Neural progenitor cell (in vitro differentiated cells): ENCODE results near the gene NCKAP5. TPM values are rescaled to one million over a fixed set of nuclear protein-coding genes. Genes with fewer than 3 reads are reported as not detected.

ENCODE experiments used
- DNase-seq: peaks from one replicate; pipeline ENCODE4 v3.0.0-alpha.2; 2016; ENCODE audit warnings: low spot score
- H2AFZ ChIP-seq: fragments of 200-600 bp; sonication (generic); replicated peaks from 2 replicates; pipeline ENCODE4 v1.6.1; 2016; ENCODE audit warnings: antibody characterized with exemption
- H3F3A ChIP-seq: fragments of 200-600 bp; sonication (generic); 2 replicates; pipeline ENCODE4 v1.6.1; 2016; ENCODE audit warnings: antibody characterized with exemption, low read depth
- H3K27ac ChIP-seq: fragments of 200-600 bp; sonication (generic); 2 replicates; pipeline ENCODE4 v1.5.1; 2016; ENCODE audit warnings: mild to moderate bottlenecking
- H3K27me3 ChIP-seq: fragments of 200-600 bp; sonication (generic); 2 replicates; pipeline ENCODE4 v1.6.1; 2016; ENCODE audit warnings: mild to moderate bottlenecking, moderate library complexity
- H3K36me3 ChIP-seq: fragments of 200-600 bp; sonication (generic); 2 replicates; pipeline ENCODE4 v1.5.1; 2016
- H3K4me1 ChIP-seq: fragments of 200-600 bp; sonication (generic); 2 replicates; pipeline ENCODE4 v1.6.1; 2016; ENCODE audit warnings: mixed run types
- H3K4me2 ChIP-seq: fragments of 200-600 bp; sonication (generic); 2 replicates; pipeline ENCODE4 v1.6.1; 2016
- H3K4me3 ChIP-seq: fragments of 200-600 bp; sonication (generic); 2 replicates; pipeline ENCODE4 v1.5.1; 2016
- H3K79me2 ChIP-seq: fragments of 200-600 bp; sonication (generic); 2 replicates; pipeline ENCODE4 v1.6.1; 2016; ENCODE audit warnings: low read depth
- H3K9ac ChIP-seq: fragments of 200-600 bp; sonication (generic); 2 replicates; pipeline ENCODE4 v1.6.1; 2016
- H3K9me3 ChIP-seq: fragments of 200-600 bp; sonication (generic); 2 replicates; pipeline ENCODE4 v1.5.1; 2016; ENCODE audit warnings: low read depth
- H4K20me1 ChIP-seq: fragments of 200-600 bp; sonication (generic); 2 replicates; pipeline ENCODE4 v1.6.1; 2016; ENCODE audit warnings: low read depth
- H3K27ac Mint-ChIP-seq: 3 replicates; pipeline ENCODE4 v1.8.0; 2021; ENCODE audit warnings: mixed read lengths
- H3K27me3 Mint-ChIP-seq: 2 replicates; pipeline ENCODE4 v1.8.0; 2022; ENCODE audit warnings: low read depth, mild to moderate bottlenecking, inconsistent platforms, moderate library complexity, mixed read lengths; ENCODE audit not compliant: insufficient read depth
- H3K36me3 Mint-ChIP-seq: 3 replicates; pipeline ENCODE4 v1.8.0; 2021; ENCODE audit warnings: mixed read lengths
- H3K4me1 Mint-ChIP-seq: 3 replicates; pipeline ENCODE4 v1.8.0; 2021; ENCODE audit warnings: mixed read lengths
- H3K4me3 Mint-ChIP-seq: 3 replicates; pipeline ENCODE4 v1.8.0; 2021; ENCODE audit warnings: mild to moderate bottlenecking, moderate library complexity, mixed read lengths
- H3K9me3 Mint-ChIP-seq: 3 replicates; pipeline ENCODE4 v1.8.0; 2020; ENCODE audit warnings: mixed read lengths
- EZH2 ChIP-seq: fragments of 200-600 bp; sonication (generic); IDR thresholded peaks from 2 replicates; pipeline ENCODE4 v1.6.1; 2017; ENCODE audit warnings: antibody characterized with exemption, mild to moderate bottlenecking, moderate library complexity
- EZH2phosphoT487 ChIP-seq: fragments of 200-600 bp; sonication (generic); IDR thresholded peaks from 2 replicates; pipeline ENCODE4 v1.6.1; 2017; ENCODE audit warnings: antibody characterized with exemption
- total RNA-seq: library from RNA; depleted of rRNA; stranded (reverse); fragments of >200 nt; gene quantifications from 2 replicates; pipeline ENCODE4 v1.2.3, GENCODE V29; 2015; ENCODE audit warnings: low replicate concordance
- TF ChIP-seq, protein P1 (sequence below): fragments of 200-600 bp; sonication (generic); IDR thresholded peaks from 2 replicates; pipeline ENCODE4 v1.5.1; 2017; ENCODE audit warnings: antibody characterized with exemption, mild to moderate bottlenecking

The NCKAP5 gene
- total RNA-seq, 1 donor from 2014 or later, result 0.47 TPM

DNA sequence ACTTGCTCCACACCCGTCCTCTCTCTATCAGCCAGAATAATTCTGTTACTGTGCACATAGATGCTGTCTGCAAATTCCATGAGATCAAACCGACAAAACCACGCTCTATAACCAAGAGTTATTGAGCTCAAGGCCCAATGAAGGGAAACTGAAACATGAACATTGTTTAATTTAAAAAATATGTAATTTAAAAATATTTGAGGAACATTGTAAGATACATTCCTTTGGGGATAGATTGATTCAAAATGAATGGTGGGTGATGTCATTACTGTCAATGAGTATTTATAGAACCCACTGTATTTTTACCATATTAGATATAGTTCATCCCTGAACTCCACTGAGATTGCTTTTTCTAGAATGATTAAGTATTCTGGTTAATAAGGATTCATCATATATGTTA lies 50.4 kb downstream of the NCKAP5 start:
- no peak overlapping the region for H3K9ac ChIP-seq
- H2AFZ ChIP-seq, result no peak overlapping the region
- H3F3A ChIP-seq, result no peaks in the 10 kb centered on the region
- no peak overlapping the region for H3K4me3 ChIP-seq
- TF ChIP-seq, protein P1, sequence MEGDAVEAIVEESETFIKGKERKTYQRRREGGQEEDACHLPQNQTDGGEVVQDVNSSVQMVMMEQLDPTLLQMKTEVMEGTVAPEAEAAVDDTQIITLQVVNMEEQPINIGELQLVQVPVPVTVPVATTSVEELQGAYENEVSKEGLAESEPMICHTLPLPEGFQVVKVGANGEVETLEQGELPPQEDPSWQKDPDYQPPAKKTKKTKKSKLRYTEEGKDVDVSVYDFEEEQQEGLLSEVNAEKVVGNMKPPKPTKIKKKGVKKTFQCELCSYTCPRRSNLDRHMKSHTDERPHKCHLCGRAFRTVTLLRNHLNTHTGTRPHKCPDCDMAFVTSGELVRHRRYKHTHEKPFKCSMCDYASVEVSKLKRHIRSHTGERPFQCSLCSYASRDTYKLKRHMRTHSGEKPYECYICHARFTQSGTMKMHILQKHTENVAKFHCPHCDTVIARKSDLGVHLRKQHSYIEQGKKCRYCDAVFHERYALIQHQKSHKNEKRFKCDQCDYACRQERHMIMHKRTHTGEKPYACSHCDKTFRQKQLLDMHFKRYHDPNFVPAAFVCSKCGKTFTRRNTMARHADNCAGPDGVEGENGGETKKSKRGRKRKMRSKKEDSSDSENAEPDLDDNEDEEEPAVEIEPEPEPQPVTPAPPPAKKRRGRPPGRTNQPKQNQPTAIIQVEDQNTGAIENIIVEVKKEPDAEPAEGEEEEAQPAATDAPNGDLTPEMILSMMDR, result no peak
- TF ChIP-seq EZH2phosphoT487 (no peak), EZH2 (no peak)
- Mint-ChIP-seq H3K27ac (no peak overlapping the region), H3K4me3 (no peak overlapping the region), H3K4me1 (no peaks in the 10 kb centered on the region), H3K36me3 (no peaks in the 10 kb centered on the region), H3K27me3 (no peaks in the 10 kb centered on the region), H3K9me3 (no peaks in the 10 kb centered on the region)
- no peaks in the 10 kb centered on the region for H3K9me3 ChIP-seq
- DNase-seq, result no peak
- no peaks in the 10 kb centered on the region for H3K27me3 ChIP-seq
- H3K36me3 ChIP-seq, result no peaks in the 10 kb centered on the region
- no peaks in the 10 kb centered on the region for H3K4me1 ChIP-seq
- H3K27ac ChIP-seq, result no peak overlapping the region
- no peaks in the 10 kb centered on the region for H3K79me2 ChIP-seq
- H4K20me1 ChIP-seq, result no peaks in the 10 kb centered on the region
- no peak overlapping the region for H3K4me2 ChIP-seq

DNA sequence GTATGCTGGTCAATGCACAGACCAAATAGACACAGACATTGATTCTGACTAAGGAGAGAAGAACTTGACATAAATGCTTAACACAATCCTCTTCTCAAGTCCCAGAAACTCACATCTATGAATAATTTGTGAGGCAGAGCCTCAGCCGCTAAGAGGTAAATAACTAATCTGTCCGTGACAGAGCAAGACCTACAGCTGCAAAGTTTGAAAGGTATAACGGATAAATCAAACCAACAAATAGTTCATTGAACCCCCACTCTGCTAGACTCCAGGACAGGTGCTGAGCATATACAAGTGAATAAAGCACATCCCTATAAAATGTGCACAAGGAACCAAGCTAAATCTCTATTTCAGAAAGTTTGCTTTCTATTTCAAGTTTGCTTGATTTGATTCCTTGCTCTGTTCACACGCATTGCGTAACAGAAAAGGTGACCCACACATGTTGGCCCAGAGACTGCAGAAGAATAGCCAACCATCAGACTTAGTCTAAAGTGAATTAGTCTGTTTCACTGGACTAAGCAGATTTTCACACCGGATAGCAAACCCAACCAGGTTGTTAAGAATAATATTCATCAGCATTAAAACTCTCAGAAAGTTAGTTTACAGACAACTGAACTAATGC lies 51.7 kb downstream of the NCKAP5 start:
- no peak overlapping the region for H3K4me3 Mint-ChIP-seq
- no peak for DNase-seq
- Histone ChIP-seq H3F3A (no peaks in the 10 kb centered on the region), H3K27me3 (no peaks in the 10 kb centered on the region), H4K20me1 (no peaks in the 10 kb centered on the region), H3K4me2 (no peak overlapping the region), H3K79me2 (no peaks in the 10 kb centered on the region), H3K9me3 (no peaks in the 10 kb centered on the region), H3K36me3 (no peaks in the 10 kb centered on the region), H3K4me1 (no peaks in the 10 kb centered on the region), H3K9ac (no peak overlapping the region), H3K4me3 (no peak overlapping the region), H3K27ac (no peak overlapping the region), H2AFZ (no peak overlapping the region)
- no peaks in the 10 kb centered on the region for H3K36me3 Mint-ChIP-seq
- H3K27ac Mint-ChIP-seq, result no peak overlapping the region
- no peaks in the 10 kb centered on the region for H3K4me1 Mint-ChIP-seq
- H3K27me3 Mint-ChIP-seq, result no peaks in the 10 kb centered on the region
- TF ChIP-seq, protein P1, result no peak
- TF ChIP-seq EZH2phosphoT487 (no peak), EZH2 (no peak)
- H3K9me3 Mint-ChIP-seq, result no peaks in the 10 kb centered on the region

DNA sequence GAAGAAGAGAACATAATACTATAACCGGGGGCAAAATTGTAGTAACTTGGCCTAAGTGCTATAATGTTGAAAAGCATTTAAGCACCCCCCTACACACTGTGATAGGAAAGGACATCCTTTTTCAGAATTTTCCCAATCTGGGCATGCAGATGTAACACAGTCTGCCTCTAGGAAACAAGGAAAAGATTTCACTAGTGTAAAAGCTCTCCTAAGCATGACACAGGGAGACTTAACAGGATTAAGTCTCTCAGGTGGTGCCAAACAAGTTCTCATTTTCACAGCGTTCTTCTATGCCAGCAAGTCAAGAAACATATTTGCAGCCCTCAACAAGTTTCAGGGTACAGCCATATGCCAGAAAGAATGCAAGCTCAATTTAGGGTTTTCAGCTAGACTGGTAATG lies 53.0 kb downstream of the NCKAP5 start:
- TF ChIP-seq, protein P1, result no peak
- TF ChIP-seq EZH2phosphoT487 (no peak), EZH2 (no peak)
- Histone ChIP-seq H3K27me3 (no peaks in the 10 kb centered on the region), H2AFZ (no peak overlapping the region), H3K9me3 (no peaks in the 10 kb centered on the region), H4K20me1 (no peaks in the 10 kb centered on the region), H3F3A (no peaks in the 10 kb centered on the region), H3K4me3 (no peak overlapping the region), H3K9ac (no peak overlapping the region), H3K4me2 (no peak overlapping the region), H3K36me3 (no peaks in the 10 kb centered on the region), H3K27ac (no peak overlapping the region), H3K79me2 (no peaks in the 10 kb centered on the region), H3K4me1 (no peaks in the 10 kb centered on the region)
- no peak for DNase-seq
- no peaks in the 10 kb centered on the region for H3K9me3 Mint-ChIP-seq
- no peaks in the 10 kb centered on the region for H3K27me3 Mint-ChIP-seq
- H3K4me1 Mint-ChIP-seq, result no peaks in the 10 kb centered on the region
- no peaks in the 10 kb centered on the region for H3K36me3 Mint-ChIP-seq
- H3K4me3 Mint-ChIP-seq, result no peak overlapping the region
- no peak overlapping the region for H3K27ac Mint-ChIP-seq
